K562 (cell line): ENCODE results near the gene FRMD4A.

Source experiments
- CTCF ChIP-seq, 3 experiments: IDR thresholded peaks in 2 of 3; conservative IDR thresholded peaks in 1 of 3; 2 replicates each; pipeline ENCODE4 v1.5.1; 2011 to 2012; ENCODE audit warnings: low read length in 3 of 3, mild to moderate bottlenecking in 3 of 3, control low read depth in 2 of 3, improper control_type of control experiment in 1 of 3, inconsistent platforms in 1 of 3, low read depth in 1 of 3, mixed read lengths in 1 of 3, moderate library complexity in 1 of 3; ENCODE audit not compliant: insufficient read depth in 2 of 3
- EHMT2 ChIP-seq: fragments of 450-650 bp; IDR thresholded peaks from 2 replicates; pipeline ENCODE4 v1.6.1; 2018; ENCODE audit warnings: antibody characterized with exemption
- EP400 ChIP-seq: fragments of 450-650 bp; IDR thresholded peaks from 2 replicates; pipeline ENCODE4 v1.6.1; 2017; ENCODE audit warnings: antibody characterized with exemption, mild to moderate bottlenecking, moderate library complexity
- HINFP ChIP-seq: fragments of 450-650 bp; conservative IDR thresholded peaks from 2 replicates; pipeline ENCODE4 v1.6.1; 2016; ENCODE audit warnings: missing genetic modification characterization, low read depth, mild to moderate bottlenecking, control low read depth, missing compliant biosample characterization
- HOMEZ ChIP-seq: fragments of 250-450 bp; sonication (Bioruptor Pico); IDR thresholded peaks from 2 replicates; pipeline ENCODE4 v1.4.0; 2020; ENCODE audit warnings: mild to moderate bottlenecking, moderate library complexity
- PTBP1 ChIP-seq: fragments of 200-400 bp; formaldehyde crosslinking; IDR thresholded peaks from 2 replicates; pipeline ENCODE4 v1.6.1; 2017; ENCODE audit warnings: low read depth, low read length
- ZNF780A ChIP-seq: fragments of 250-450 bp; sonication (Bioruptor Pico); IDR thresholded peaks from 2 replicates; pipeline ENCODE4 v1.5.0; 2021; ENCODE audit warnings: mild to moderate bottlenecking

- TF ChIP-seq HOMEZ (CRISPR knock-in tag) (no peak), CTCF (IDR thresholded peaks at IDR 0.05 in 2 of 3, conservative IDR thresholded peaks at IDR 0.05 in 1 of 3; ENCODE audit: insufficient read depth in 2 of 3, low read depth in 1 of 3, low read length in 3 of 3) (no peak), PTBP1 (no peak), EP400 (no peak), ZNF780A (no peak), HINFP (tag) (no peak), EHMT2 (no peak)
These were observed 80.1 kb downstream of the FRMD4A start for GRCh38 chr10:14250496-14251076.
